Smooth muscle cell (in vitro differentiated cells): ENCODE results near the gene CRYBA2. TPM values are rescaled to one million over a fixed set of nuclear protein-coding genes. Genes with fewer than 3 reads are reported as not detected.

Experiments
- DNase-seq: peaks from one replicate; lab custom pipeline; 2025; ENCODE audit not compliant: unreplicated experiment; lab: John Stamatoyannopoulos, UW
- H2AFZ ChIP-seq: fragments of 200-600 bp; sonication (generic); 2 replicates; pipeline ENCODE4 v1.6.0; 2016; ENCODE audit warnings: antibody characterized with exemption, low read depth, mild to moderate bottlenecking
- H3F3A ChIP-seq: fragments of 200-600 bp; sonication (generic); 2 replicates; pipeline ENCODE4 v1.6.0; 2017; ENCODE audit warnings: antibody characterized with exemption, low read depth
- H3K27ac ChIP-seq: fragments of 200-600 bp; sonication (generic); 2 replicates; pipeline ENCODE4 v1.5.1; 2016; ENCODE audit warnings: low read depth, mild to moderate bottlenecking
- H3K27me3 ChIP-seq: fragments of 200-600 bp; sonication (generic); 2 replicates; pipeline ENCODE4 v1.6.1; 2016; ENCODE audit warnings: low read depth, mild to moderate bottlenecking
- H3K36me3 ChIP-seq: fragments of 200-600 bp; sonication (generic); 2 replicates; pipeline ENCODE4 v1.5.1; 2016; ENCODE audit warnings: low read depth
- H3K4me1 ChIP-seq: fragments of 200-600 bp; sonication (generic); 2 replicates; pipeline ENCODE4 v1.5.1; 2016; ENCODE audit warnings: low read depth
- H3K4me2 ChIP-seq: fragments of 200-600 bp; sonication (generic); 2 replicates; pipeline ENCODE4 v1.6.0; 2016; ENCODE audit warnings: mild to moderate bottlenecking
- H3K4me3 ChIP-seq: fragments of 200-600 bp; sonication (generic); 2 replicates; pipeline ENCODE4 v1.5.1; 2016; ENCODE audit warnings: mild to moderate bottlenecking
- H3K79me2 ChIP-seq: fragments of 200-600 bp; sonication (generic); 2 replicates; pipeline ENCODE4 v1.6.0; 2016; ENCODE audit warnings: low read depth, mild to moderate bottlenecking
- H3K9ac ChIP-seq: fragments of 200-600 bp; sonication (generic); 2 replicates; pipeline ENCODE4 v1.6.0; 2016; ENCODE audit warnings: low read depth
- H3K9me3 ChIP-seq: fragments of 200-600 bp; sonication (generic); replicated peaks from 2 replicates; pipeline ENCODE4 v1.5.1; 2016; ENCODE audit warnings: low read depth
- H4K20me1 ChIP-seq: fragments of 200-600 bp; sonication (generic); 2 replicates; pipeline ENCODE4 v1.6.0; 2016; ENCODE audit warnings: low read depth
- WGBS: methylation state at CpG from one replicate; pipeline ENCODE4 v1.1.7; 2016; ENCODE audit warnings: low lambda C conversion rate; 5-methylcytosine and 5-hydroxymethylcytosine counted together
- polyA plus RNA-seq: library from polyadenylated mRNA; unstranded; fragments of >200 nt; fragmentation: Nextera tagmentation; extraction: Ambion mirVana; gene quantifications from 2 replicates; pipeline ENCODE4 v1.2.1, GENCODE V29; 2016
- total RNA-seq: library from RNA; depleted of rRNA; stranded (reverse); fragments of >200 nt; gene quantifications from 2 replicates; pipeline ENCODE4 v1.2.3, GENCODE V29; 2014
- TF ChIP-seq, protein P1 (sequence below): fragments of 200-600 bp; sonication (generic); IDR thresholded peaks from 2 replicates; pipeline ENCODE4 v1.5.1; 2017; ENCODE audit warnings: borderline replicate concordance, mild to moderate bottlenecking, antibody characterized with exemption; ENCODE audit not compliant: insufficient read depth, poor library complexity, severe bottlenecking

Gene CRYBA2
- total and polyA plus RNA-seq, 2 experiments from 2014 or later: not detected

DNA sequence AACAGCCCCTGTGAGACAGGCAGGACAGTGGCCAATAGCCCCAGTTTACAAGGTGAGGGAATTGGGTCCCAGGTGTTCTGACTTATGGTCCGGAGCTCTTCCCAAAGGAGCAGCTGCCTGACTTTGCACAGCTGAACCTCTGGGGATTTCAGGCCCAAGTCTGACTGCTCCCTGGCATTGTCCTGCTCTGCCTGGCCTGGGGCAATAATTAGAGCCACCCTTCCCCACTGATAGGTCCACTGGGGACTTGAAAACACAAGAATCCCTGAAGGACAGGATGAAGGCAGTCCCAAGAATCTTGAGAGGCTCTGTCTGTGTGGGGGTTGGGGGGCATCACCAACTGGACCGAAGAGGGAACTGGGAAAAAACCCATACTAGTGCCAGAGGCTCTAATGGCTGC is 4.6 kb downstream of the CRYBA2 start:
- TF ChIP-seq, protein P1, sequence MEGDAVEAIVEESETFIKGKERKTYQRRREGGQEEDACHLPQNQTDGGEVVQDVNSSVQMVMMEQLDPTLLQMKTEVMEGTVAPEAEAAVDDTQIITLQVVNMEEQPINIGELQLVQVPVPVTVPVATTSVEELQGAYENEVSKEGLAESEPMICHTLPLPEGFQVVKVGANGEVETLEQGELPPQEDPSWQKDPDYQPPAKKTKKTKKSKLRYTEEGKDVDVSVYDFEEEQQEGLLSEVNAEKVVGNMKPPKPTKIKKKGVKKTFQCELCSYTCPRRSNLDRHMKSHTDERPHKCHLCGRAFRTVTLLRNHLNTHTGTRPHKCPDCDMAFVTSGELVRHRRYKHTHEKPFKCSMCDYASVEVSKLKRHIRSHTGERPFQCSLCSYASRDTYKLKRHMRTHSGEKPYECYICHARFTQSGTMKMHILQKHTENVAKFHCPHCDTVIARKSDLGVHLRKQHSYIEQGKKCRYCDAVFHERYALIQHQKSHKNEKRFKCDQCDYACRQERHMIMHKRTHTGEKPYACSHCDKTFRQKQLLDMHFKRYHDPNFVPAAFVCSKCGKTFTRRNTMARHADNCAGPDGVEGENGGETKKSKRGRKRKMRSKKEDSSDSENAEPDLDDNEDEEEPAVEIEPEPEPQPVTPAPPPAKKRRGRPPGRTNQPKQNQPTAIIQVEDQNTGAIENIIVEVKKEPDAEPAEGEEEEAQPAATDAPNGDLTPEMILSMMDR: no peak
- no peaks in the 10 kb centered on the region for H4K20me1 ChIP-seq

DNA sequence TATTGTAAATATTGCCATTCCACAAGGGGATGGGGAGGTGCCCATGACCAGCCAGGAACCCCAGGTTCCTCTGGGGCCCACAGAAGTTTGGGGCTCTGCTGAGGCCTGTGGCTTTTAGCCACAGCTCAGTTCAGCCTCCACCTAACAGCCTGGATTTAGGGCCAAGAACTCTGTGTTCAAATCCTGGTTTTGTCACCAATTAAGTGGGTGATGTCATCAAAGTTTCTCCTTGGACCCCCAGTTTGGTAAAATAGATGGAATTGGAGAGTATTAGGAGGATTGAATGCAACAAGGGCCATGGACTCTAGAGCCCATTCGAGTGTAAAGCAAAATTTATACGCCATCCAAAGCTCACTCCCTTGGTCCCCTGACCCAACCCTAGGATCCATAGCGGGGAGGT is 5.1 kb downstream of the CRYBA2 start:
- Histone ChIP-seq H3K79me2 (no peaks in the 10 kb centered on the region), H4K20me1 (no peaks in the 10 kb centered on the region)
- WGBS: 47% methylated on average over 3 of the region's 3 CpGs

More for the DNA sequence above, 4.6 kb downstream of the CRYBA2 start:
- no peaks in the 10 kb centered on the region for H3K36me3 ChIP-seq
- no peak overlapping the region for H3K4me2 ChIP-seq
- H3K9ac ChIP-seq: no peak overlapping the region
- no peaks in the 10 kb centered on the region for H3F3A ChIP-seq
- WGBS: 55% methylated on average over 2 of the region's 2 CpGs
- peaks cover 100% of the 10 kb centered on the region for H3K27me3 ChIP-seq
- no peak overlapping the region for H2AFZ ChIP-seq
- DNase-seq: no peak
- no peak overlapping the region for H3K4me3 ChIP-seq
- H3K9me3 ChIP-seq: no peaks in the 10 kb centered on the region
- no peaks in the 10 kb centered on the region for H3K79me2 ChIP-seq
- H3K4me1 ChIP-seq: peaks cover 10% of the 10 kb centered on the region
- no peak overlapping the region for H3K27ac ChIP-seq

DNA sequence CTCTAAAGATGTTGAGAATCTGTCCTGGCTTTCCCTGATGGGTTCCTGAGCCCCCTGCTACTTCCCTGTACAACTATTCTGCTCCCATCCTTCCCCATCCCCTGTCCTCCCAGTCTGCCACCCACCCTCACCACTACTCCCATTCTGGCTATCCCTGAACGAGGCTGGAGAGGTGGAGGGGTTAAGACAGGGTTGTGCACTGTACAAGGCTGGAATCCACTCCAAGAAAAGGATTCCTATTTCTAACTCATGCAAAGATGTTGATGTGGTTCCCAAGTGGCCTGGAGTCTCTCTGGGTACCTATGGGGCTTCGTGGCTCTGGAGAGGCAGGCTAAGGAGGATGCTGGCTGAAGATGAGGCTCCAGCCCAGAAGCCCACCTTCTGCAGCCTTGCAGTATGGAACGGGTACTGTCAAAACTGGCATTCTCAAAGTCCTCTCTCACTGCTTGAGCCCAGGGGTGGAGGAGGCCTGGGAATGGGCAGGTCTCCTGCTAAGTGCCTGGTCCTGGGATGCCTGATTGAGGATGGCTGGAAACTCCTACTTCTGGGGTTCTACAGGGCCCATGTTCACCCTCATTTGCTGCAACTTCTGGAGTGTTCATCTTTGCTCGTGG is 7.0 kb downstream of the CRYBA2 start:
- Histone ChIP-seq H3K36me3 (no peaks in the 10 kb centered on the region), H4K20me1 (no peaks in the 10 kb centered on the region), H3K9ac (no peak overlapping the region), H3K79me2 (no peaks in the 10 kb centered on the region), H2AFZ (no peak overlapping the region), H3K27ac (no peak overlapping the region), H3K4me2 (no peak overlapping the region), H3K9me3 (no peaks in the 10 kb centered on the region), H3F3A (no peaks in the 10 kb centered on the region), H3K27me3 (peaks cover 100% of the 10 kb centered on the region), H3K4me1 (peaks cover 10% of the 10 kb centered on the region), H3K4me3 (no peak overlapping the region)
- TF ChIP-seq, protein P1: no peak
- no peak for DNase-seq
- 41% methylated on average over 4 of the region's 4 CpGs for WGBS

More for the DNA sequence above, 5.1 kb downstream of the CRYBA2 start:
- Histone ChIP-seq H3K4me3 (no peak overlapping the region), H3K36me3 (no peaks in the 10 kb centered on the region), H3K27ac (no peak overlapping the region), H3F3A (no peaks in the 10 kb centered on the region), H3K4me1 (peaks cover 10% of the 10 kb centered on the region), H3K9me3 (no peaks in the 10 kb centered on the region), H3K4me2 (no peak overlapping the region), H3K9ac (no peak overlapping the region), H3K27me3 (peaks cover 100% of the 10 kb centered on the region), H2AFZ (no peak overlapping the region)
- TF ChIP-seq, protein P1: no peak
- DNase-seq: no peak
